ENCODE data around the gene NBEA. TPM values are rescaled to one million over a fixed set of nuclear protein-coding genes. Genes with fewer than 3 reads are reported as not detected.

NBEA gene
- total and polyA plus RNA-seq, 2 experiments from 2014 or later: 9.1 to 29.1 TPM

DNA sequence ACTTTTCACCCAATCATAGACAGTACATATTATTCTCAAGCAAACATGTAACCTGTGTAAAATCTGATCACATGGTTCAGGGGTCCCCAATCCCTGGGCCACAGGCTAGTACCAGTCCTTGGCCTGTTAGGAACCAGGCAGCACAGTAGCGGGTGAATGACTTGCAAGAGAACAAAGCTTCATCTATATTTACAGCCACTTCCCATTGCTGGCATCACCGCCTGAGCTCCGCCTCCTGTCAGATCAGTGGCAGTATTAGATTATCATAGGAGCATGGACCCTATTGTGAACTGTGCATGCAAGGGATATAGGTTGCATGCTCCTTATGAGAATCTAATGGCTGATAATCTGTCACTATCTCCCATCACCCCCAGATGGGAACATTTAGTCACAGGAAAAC lies 401.3 kb downstream of the NBEA start:
- Histone ChIP-seq H3K4me3 (no peak overlapping the region), H3K36me3 (ENCODE audit: insufficient read depth) (no peaks in the 10 kb centered on the region), H3K4me1 (ENCODE audit: insufficient read depth) (peaks cover 11% of the 10 kb centered on the region; the same call in 1 of the 2 replicates), H3K4me2 (no peak overlapping the region), H3K9me2 (ENCODE audit: insufficient read depth) (no peaks in the 10 kb centered on the region), H3K27me3 (ENCODE audit: insufficient read depth) (no peaks in the 10 kb centered on the region), H4K20me1 (replicated peaks; ENCODE audit: insufficient read depth) (no peaks in the 10 kb centered on the region), H3K79me2 (replicated peaks; ENCODE audit: insufficient read depth) (no peaks in the 10 kb centered on the region), H2AFZ (no peak overlapping the region), H3K27ac (ENCODE audit: low read depth) (no peak overlapping the region), H3F3A (replicated peaks; ENCODE audit: low read depth) (no peaks in the 10 kb centered on the region)
- DNase-seq (ENCODE audit: low spot score): no peak
- Mint-ChIP-seq H3K36me3 (ENCODE audit: low read depth) (no peaks in the 10 kb centered on the region), H3K27me3 (ENCODE audit: insufficient read depth, low read depth, poor library complexity) (peaks cover 4% of the 10 kb centered on the region), H3K4me1 (peaks cover 14% of the 10 kb centered on the region; the same call in 2 of the 3 replicates), H3K27ac (no peak overlapping the region), H3K9me3 (no peaks in the 10 kb centered on the region), H3K4me3 (no peak overlapping the region)
- no peak for ATAC-seq
- TF ChIP-seq, protein P1, sequence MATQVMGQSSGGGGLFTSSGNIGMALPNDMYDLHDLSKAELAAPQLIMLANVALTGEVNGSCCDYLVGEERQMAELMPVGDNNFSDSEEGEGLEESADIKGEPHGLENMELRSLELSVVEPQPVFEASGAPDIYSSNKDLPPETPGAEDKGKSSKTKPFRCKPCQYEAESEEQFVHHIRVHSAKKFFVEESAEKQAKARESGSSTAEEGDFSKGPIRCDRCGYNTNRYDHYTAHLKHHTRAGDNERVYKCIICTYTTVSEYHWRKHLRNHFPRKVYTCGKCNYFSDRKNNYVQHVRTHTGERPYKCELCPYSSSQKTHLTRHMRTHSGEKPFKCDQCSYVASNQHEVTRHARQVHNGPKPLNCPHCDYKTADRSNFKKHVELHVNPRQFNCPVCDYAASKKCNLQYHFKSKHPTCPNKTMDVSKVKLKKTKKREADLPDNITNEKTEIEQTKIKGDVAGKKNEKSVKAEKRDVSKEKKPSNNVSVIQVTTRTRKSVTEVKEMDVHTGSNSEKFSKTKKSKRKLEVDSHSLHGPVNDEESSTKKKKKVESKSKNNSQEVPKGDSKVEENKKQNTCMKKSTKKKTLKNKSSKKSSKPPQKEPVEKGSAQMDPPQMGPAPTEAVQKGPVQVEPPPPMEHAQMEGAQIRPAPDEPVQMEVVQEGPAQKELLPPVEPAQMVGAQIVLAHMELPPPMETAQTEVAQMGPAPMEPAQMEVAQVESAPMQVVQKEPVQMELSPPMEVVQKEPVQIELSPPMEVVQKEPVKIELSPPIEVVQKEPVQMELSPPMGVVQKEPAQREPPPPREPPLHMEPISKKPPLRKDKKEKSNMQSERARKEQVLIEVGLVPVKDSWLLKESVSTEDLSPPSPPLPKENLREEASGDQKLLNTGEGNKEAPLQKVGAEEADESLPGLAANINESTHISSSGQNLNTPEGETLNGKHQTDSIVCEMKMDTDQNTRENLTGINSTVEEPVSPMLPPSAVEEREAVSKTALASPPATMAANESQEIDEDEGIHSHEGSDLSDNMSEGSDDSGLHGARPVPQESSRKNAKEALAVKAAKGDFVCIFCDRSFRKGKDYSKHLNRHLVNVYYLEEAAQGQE (IDR thresholded peaks at IDR 0.05; ENCODE audit: unreplicated experiment): no peak
- TF ChIP-seq EZH2phosphoT487 (IDR thresholded peaks at IDR 0.05; ENCODE audit: unreplicated experiment) (no peak), POLR2AphosphoS5 (IDR thresholded peaks at IDR 0.05; ENCODE audit: low read depth) (no peak), ZNF462 (CRISPR knock-in tag; IDR thresholded peaks at IDR 0.05) (no peak), JUNB (IDR thresholded peaks at IDR 0.05; ENCODE audit: unreplicated experiment) (no peak), CREB1 (CRISPR knock-in tag; IDR thresholded peaks at IDR 0.05; ENCODE audit: low read depth) (no peak), NANOG (IDR thresholded peaks at IDR 0.05; ENCODE audit: borderline replicate concordance) (no peak)

Measured in GM23338 (cell line).